GOT3 (cell line): ENCODE measurements around the gene PPT2.
A peak's percentile ranks its signal among the peaks of the same experiment; 100 is the strongest.

Source experiments
- DNase-seq: peaks from one replicate; lab custom pipeline; 2025; ENCODE audit warnings: mixed read lengths; lab: John Stamatoyannopoulos, UW

The PPT2 gene

GRCh38 chr6:32151863-32152768 lies 1.8 kb upstream of the PPT2 start, which contains the start of gene PRRT1:
PRRT1 (minus strand) TSS chr6:32151939; CDS start chr6:32151827, 112 bp downstream.
- no peak for DNase-seq

- DNase-seq = no peak
These were observed 975 bp upstream of the PPT2 start for GRCh38 chr6:32152769-32153563.

GRCh38 chr6:32154514-32155161 lies 697 bp downstream of the PPT2 start:
- peak; percentile 26 for DNase-seq

- DNase-seq = no peak
These were observed 3.0 kb downstream of the PPT2 start for GRCh38 chr6:32156891-32157290.

GRCh38 chr6:32158052-32158451 lies 4.1 kb downstream of the PPT2 start:
- DNase-seq = no peak

- DNase-seq = no peak
These were observed 9.8 kb downstream of the PPT2 start for GRCh38 chr6:32163559-32164258.

GRCh38 chr6:32164295-32164694 lies 10.4 kb downstream of the PPT2 start, which contains the start of gene EGFL8:
EGFL8 (plus strand) TSS chr6:32164595; CDS start chr6:32166166, 1,571 bp downstream.
- no peak for DNase-seq

- DNase-seq = no peak
These were observed 12.6 kb downstream of the PPT2 start for GRCh38 chr6:32166411-32167061.

GRCh38 chr6:32167154-32167760 lies 13.3 kb downstream of the PPT2 start:
- no peak for DNase-seq

GRCh38 chr6:32167761-32168262 lies 13.9 kb downstream of the PPT2 start:
- no peak for DNase-seq

GRCh38 chr6:32168350-32168749 lies 14.4 kb downstream of the PPT2 start:
- DNase-seq = no peak

GRCh38 chr6:32168807-32169591 lies 15.1 kb downstream of the PPT2 start:
- no peak for DNase-seq

GRCh38 chr6:32170294-32170693 lies 16.4 kb downstream of the PPT2 start:
- DNase-seq = no peak

GRCh38 chr6:32171234-32171633 lies 17.3 kb downstream of the PPT2 start:
- no peak for DNase-seq

- DNase-seq = no peak
These were observed 19.2 kb downstream of the PPT2 start for GRCh38 chr6:32173051-32173727.

- no peak for DNase-seq
These were observed 20.5 kb downstream of the PPT2 start for GRCh38 chr6:32174416-32174815.

GRCh38 chr6:32175322-32175710 lies 21.4 kb downstream of the PPT2 start:
- no peak for DNase-seq

- peak; percentile 66 for DNase-seq
These were observed 22.0 kb downstream of the PPT2 start, which contains the start of gene AGPAT1 for GRCh38 chr6:32175711-32176475. AGPAT1 (minus strand) TSS chr6:32176084; CDS start chr6:32171496, 4,588 bp downstream.
